ENCODE results near the gene OGFOD1.
"Not testable (repeated sequence)": the region's sequence is repeated elsewhere in the genome, so short reads cannot be mapped to it uniquely, and the experiment has no call there.

Gene OGFOD1

GRCh38 chr16:56480776-56481467 lies 29.6 kb downstream of the OGFOD1 start:
- DNase-seq (ENCODE audit: low read depth in 2 of 2), result no peak

- no peak for DNase-seq (ENCODE audit: low read depth in 2 of 2)
These were observed 30.2 kb downstream of the OGFOD1 start for GRCh38 chr16:56481468-56482122.

GRCh38 chr16:56482683-56483236 lies 31.4 kb downstream of the OGFOD1 start:
- DNase-seq (ENCODE audit: low read depth in 2 of 2), result no peak

GRCh38 chr16:56483394-56483793 lies 32.0 kb downstream of the OGFOD1 start:
- DNase-seq (ENCODE audit: low read depth in 2 of 2), result no peak

GRCh38 chr16:56488035-56488434 lies 36.7 kb downstream of the OGFOD1 start:
- no peak for DNase-seq (ENCODE audit: low read depth in 2 of 2)

- DNase-seq (ENCODE audit: low read depth in 2 of 2), result not testable (repeated sequence)
These were observed 37.5 kb downstream of the OGFOD1 start for GRCh38 chr16:56488868-56489267.

GRCh38 chr16:56491657-56492261 lies 40.4 kb downstream of the OGFOD1 start:
- DNase-seq (ENCODE audit: low read depth in 2 of 2), result no peak

- DNase-seq (ENCODE audit: low read depth in 2 of 2), result no peak
These were observed 41.8 kb downstream of the OGFOD1 start for GRCh38 chr16:56493126-56493525.

GRCh38 chr16:56493815-56494214 lies 42.5 kb downstream of the OGFOD1 start:
- no peak for DNase-seq (ENCODE audit: low read depth in 2 of 2)

GRCh38 chr16:56505181-56505580 lies 53.8 kb downstream of the OGFOD1 start:
- no peak for DNase-seq (ENCODE audit: low read depth in 2 of 2)

- no peak for DNase-seq (ENCODE audit: low read depth in 2 of 2)
These were observed 55.6 kb downstream of the OGFOD1 start for GRCh38 chr16:56506941-56507340.

- DNase-seq (ENCODE audit: low read depth in 2 of 2), result no peak
These were observed 59.2 kb downstream of the OGFOD1 start for GRCh38 chr16:56510544-56510943.

GRCh38 chr16:56512025-56512424 lies 60.7 kb downstream of the OGFOD1 start:
- no peak for DNase-seq (ENCODE audit: low read depth in 2 of 2)

GRCh38 chr16:56513091-56513490 lies 61.7 kb downstream of the OGFOD1 start:
- no peak for DNase-seq (ENCODE audit: low read depth in 2 of 2)

- peak; percentile 5 to 8 for DNase-seq (ENCODE audit: low read depth in 2 of 2)
These were observed 62.6 kb downstream of the OGFOD1 start for GRCh38 chr16:56513972-56514371.

GRCh38 chr16:56514845-56515244 lies 63.5 kb downstream of the OGFOD1 start:
- DNase-seq (ENCODE audit: low read depth in 2 of 2), result no peak

- no peak for DNase-seq (ENCODE audit: low read depth in 2 of 2)
These were observed 64.3 kb downstream of the OGFOD1 start for GRCh38 chr16:56515665-56516064.

GRCh38 chr16:56517206-56517605 lies 65.9 kb downstream of the OGFOD1 start:
- no peak for DNase-seq (ENCODE audit: low read depth in 2 of 2)

GRCh38 chr16:56518425-56518824 lies 67.1 kb downstream of the OGFOD1 start:
- DNase-seq (ENCODE audit: low read depth in 2 of 2), result no peak

- peak; percentile 80 to 83 for DNase-seq (ENCODE audit: low read depth in 2 of 2)
These were observed 68.3 kb downstream of the OGFOD1 start, which contains the start of gene BBS2 for GRCh38 chr16:56519459-56520250. Gene BBS2 (minus strand): TSS chr16:56520024. CDS start chr16:56519862, 162 bp downstream.

GRCh38 chr16:56520251-56520577 lies 68.9 kb downstream of the OGFOD1 start:
- DNase-seq (ENCODE audit: low read depth in 2 of 2), result no peak

- no peak for DNase-seq (ENCODE audit: low read depth in 2 of 2)
These were observed 73.9 kb downstream of the OGFOD1 start for GRCh38 chr16:56525236-56525635.
